IPS-18c (cell line): ENCODE data around the gene ROPN1B.

Experiments
- H3K4me3 ChIP-seq: 2 replicates; pipeline ENCODE4 v1.7.0; 2013; ENCODE audit warnings: low read depth, mild to moderate bottlenecking, low read length, moderate library complexity; ENCODE audit not compliant: insufficient read depth
- H3K9me3 ChIP-seq: one replicate; pipeline ENCODE4 v1.6.1; 2013; ENCODE audit warnings: mild to moderate bottlenecking, low read length, moderate library complexity; ENCODE audit not compliant: control insufficient read depth, insufficient read depth

ROPN1B gene

GRCh38 chr3:126021702-126022101 lies 52.7 kb downstream of the ROPN1B start:
- Histone ChIP-seq H3K9me3 (peaks cover 4% of the 10 kb centered on the region), H3K4me3 (no peak overlapping the region)

GRCh38 chr3:126022741-126023359 lies 53.9 kb downstream of the ROPN1B start:
- Histone ChIP-seq H3K4me3 (no peak overlapping the region), H3K9me3 (peaks cover 4% of the 10 kb centered on the region)

- H3K9me3 ChIP-seq = peaks cover 6% of the 10 kb centered on the region
- H3K4me3 ChIP-seq = no peak overlapping the region
Measured at GRCh38 chr3:126023390-126023789, 54.4 kb downstream of the ROPN1B start.

GRCh38 chr3:126024049-126024854 lies 55.3 kb downstream of the ROPN1B start:
- no peak overlapping the region for H3K4me3 ChIP-seq
- H3K9me3 ChIP-seq = peaks cover 6% of the 10 kb centered on the region

- Histone ChIP-seq H3K4me3 (no peak overlapping the region), H3K9me3 (peaks cover 6% of the 10 kb centered on the region)
Measured at GRCh38 chr3:126025116-126025729, 56.2 kb downstream of the ROPN1B start.

GRCh38 chr3:126025862-126026261 lies 56.9 kb downstream of the ROPN1B start:
- peaks cover 6% of the 10 kb centered on the region for H3K9me3 ChIP-seq
- no peak overlapping the region for H3K4me3 ChIP-seq

GRCh38 chr3:126026277-126026751 lies 57.3 kb downstream of the ROPN1B start:
- Histone ChIP-seq H3K9me3 (peaks cover 6% of the 10 kb centered on the region), H3K4me3 (no peak overlapping the region)

- peaks cover 6% of the 10 kb centered on the region for H3K9me3 ChIP-seq
- no peak overlapping the region for H3K4me3 ChIP-seq
Measured at GRCh38 chr3:126026761-126027160, 57.8 kb downstream of the ROPN1B start.

GRCh38 chr3:126028096-126028495 lies 59.1 kb downstream of the ROPN1B start:
- Histone ChIP-seq H3K4me3 (no peak overlapping the region), H3K9me3 (peaks cover 6% of the 10 kb centered on the region)

- Histone ChIP-seq H3K9me3 (peaks cover 6% of the 10 kb centered on the region), H3K4me3 (no peak overlapping the region)
Measured at GRCh38 chr3:126029241-126029640, 60.3 kb downstream of the ROPN1B start.

- no peak overlapping the region for H3K4me3 ChIP-seq
- peaks cover 6% of the 10 kb centered on the region for H3K9me3 ChIP-seq
Measured at GRCh38 chr3:126030455-126030854, 61.5 kb downstream of the ROPN1B start.

GRCh38 chr3:126031981-126032471 lies 63.0 kb downstream of the ROPN1B start:
- H3K9me3 ChIP-seq = peaks cover 3% of the 10 kb centered on the region
- H3K4me3 ChIP-seq = no peak overlapping the region
